IMR-90 (cell line): ENCODE results near the gene SPAG4. TPM values are rescaled to one million over a fixed set of nuclear protein-coding genes. Genes with fewer than 3 reads are reported as not detected.

Source experiments
- ATAC-seq: fragments of 200-7000 bp; cut with Tn5 transposase; 2 replicates; pipeline ENCODE4 v1.9.1; 2020; ENCODE audit warnings: low read depth, mild to moderate bottlenecking, moderate library complexity
- BruUV-seq: library from RNA; stranded (reverse); fragments of 400-500 nt; replicated peaks from 2 replicates; lab custom pipeline; 2021; lab: Mats Ljungman, UMichigan
- CTCF ChIA-PET: fragments of 300-600 bp; formaldehyde crosslinking; extraction: SDS; loops from one replicate; lab custom pipeline; 2021; ENCODE audit warnings: antibody characterized with exemption; lab: Yijun Ruan, JAX
- POLR2A ChIA-PET: fragments of 300-600 bp; sonication (Branson Sonifier 250); formaldehyde crosslinking; loops from one replicate; lab custom pipeline; 2022; ENCODE audit warnings: antibody characterized with exemption; ENCODE audit not compliant: unreplicated experiment; lab: Charles Lee
- DNase-seq: peaks from one replicate; pipeline ENCODE4 v3.0.0; 2013
- H2AFZ ChIP-seq: replicated peaks from 2 replicates; pipeline ENCODE3; 2013; ENCODE audit warnings: low read length, mild to moderate bottlenecking; ENCODE audit not compliant: poor library complexity
- H2AK5ac ChIP-seq: 2 replicates; pipeline ENCODE4 v1.6.1; 2013; ENCODE audit warnings: low read depth, low read length, inconsistent platforms
- H2AK9ac ChIP-seq: replicated peaks from 2 replicates; pipeline ENCODE3; 2013; ENCODE audit warnings: mild to moderate bottlenecking, low read depth, low read length, moderate library complexity; ENCODE audit not compliant: poor library complexity
- H2BK120ac ChIP-seq: 2 replicates; pipeline ENCODE4 v1.6.1; 2013; ENCODE audit warnings: low read depth, low read length, inconsistent platforms
- H2BK15ac ChIP-seq: 3 replicates; pipeline ENCODE4 v1.6.1; 2013; ENCODE audit warnings: low read depth, low read length, inconsistent platforms
- H2BK20ac ChIP-seq: 2 replicates; pipeline ENCODE4 v1.6.1; 2013; ENCODE audit warnings: low read depth, mild to moderate bottlenecking, inconsistent platforms, low read length, moderate library complexity
- H2BK5ac ChIP-seq: 2 replicates; pipeline ENCODE4 v1.6.1; 2013; ENCODE audit warnings: mild to moderate bottlenecking, low read depth, low read length, inconsistent platforms; ENCODE audit not compliant: poor library complexity, severe bottlenecking
- H3K14ac ChIP-seq: replicated peaks from 2 replicates; pipeline ENCODE4 v1.6.1; 2013; ENCODE audit warnings: low read depth, low read length, inconsistent platforms
- H3K18ac ChIP-seq: 2 replicates; pipeline ENCODE4 v1.6.1; 2013; ENCODE audit warnings: low read depth, low read length, control low read depth
- H3K23ac ChIP-seq: 2 replicates; pipeline ENCODE4 v1.6.1; 2013; ENCODE audit warnings: low read depth, low read length, inconsistent platforms
- H3K27ac ChIP-seq: 2 replicates; pipeline ENCODE4 v1.5.1; 2013; ENCODE audit warnings: mild to moderate bottlenecking, control low read depth, low read length; ENCODE audit not compliant: insufficient read depth
- H3K27me3 ChIP-seq: 2 replicates; pipeline ENCODE4 v1.6.1; 2013; ENCODE audit warnings: low read length; ENCODE audit not compliant: control insufficient read depth, insufficient read depth
- H3K36me3 ChIP-seq: 2 replicates; pipeline ENCODE4 v1.6.1; 2013; ENCODE audit warnings: low read length, mixed read lengths; ENCODE audit not compliant: control insufficient read depth, insufficient read depth
- H3K4ac ChIP-seq: 2 replicates; pipeline ENCODE4 v1.6.1; 2013; ENCODE audit warnings: low read depth, low read length, inconsistent platforms
- H3K4me1 ChIP-seq: 2 replicates; pipeline ENCODE4 v1.6.1; 2013; ENCODE audit warnings: low read length, mixed read lengths; ENCODE audit not compliant: control insufficient read depth, insufficient read depth
- H3K4me2 ChIP-seq: 2 replicates; pipeline ENCODE4 v1.6.1; 2013; ENCODE audit warnings: low read depth, mild to moderate bottlenecking, control low read depth, low read length, moderate library complexity
- H3K4me3 ChIP-seq: 2 replicates; pipeline ENCODE4 v1.5.1; 2013; ENCODE audit warnings: low read depth, mild to moderate bottlenecking, control low read depth, low read length, moderate library complexity; ENCODE audit not compliant: insufficient read depth
- H3K56ac ChIP-seq: 2 replicates; pipeline ENCODE4 v1.6.1; 2013; ENCODE audit warnings: low read length, inconsistent platforms; ENCODE audit not compliant: insufficient read depth; ENCODE audit errors: extremely low read depth
- H3K79me1 ChIP-seq, 2 experiments: 2 replicates each; pipeline ENCODE4 v1.6.1; 2013; ENCODE audit warnings: low read length in 2 of 2, inconsistent platforms in 1 of 2, low read depth in 1 of 2
- H3K9ac ChIP-seq: 2 replicates; pipeline ENCODE4 v1.6.1; 2013; ENCODE audit warnings: low read depth, low read length, control low read depth
- H3K9me1 ChIP-seq: 2 replicates; pipeline ENCODE4 v1.6.1; 2013; ENCODE audit warnings: low read length, inconsistent platforms; ENCODE audit not compliant: insufficient read depth
- H3K9me3 ChIP-seq: 2 replicates; pipeline ENCODE4 v1.6.1; 2013; ENCODE audit warnings: low read length; ENCODE audit not compliant: control insufficient read depth, insufficient read depth
- H4K20me1 ChIP-seq: 2 replicates; pipeline ENCODE4 v1.6.1; 2013; ENCODE audit warnings: low read length, inconsistent platforms; ENCODE audit not compliant: insufficient read depth
- H4K5ac ChIP-seq: 2 replicates; pipeline ENCODE4 v1.6.1; 2013; ENCODE audit warnings: mild to moderate bottlenecking, low read depth, low read length, control low read depth
- H4K8ac ChIP-seq, 2 experiments: 2 replicates each; pipeline ENCODE4 v1.6.1; 2013; ENCODE audit warnings: low read depth in 2 of 2, low read length in 2 of 2, control low read depth in 1 of 2, inconsistent platforms in 1 of 2
- H4K91ac ChIP-seq: 2 replicates; pipeline ENCODE4 v1.6.1; 2013; ENCODE audit warnings: low read depth, low read length, inconsistent platforms; ENCODE audit not compliant: insufficient read depth
- BHLHE40 ChIP-seq: fragments of 150-350 bp; IDR thresholded peaks from 2 replicates; pipeline ENCODE4 v1.6.1; 2016; ENCODE audit warnings: mild to moderate bottlenecking, low read depth, low read length
- CTCF ChIP-seq: conservative IDR thresholded peaks from 2 replicates; pipeline ENCODE4 v1.5.1; 2012; ENCODE audit warnings: mild to moderate bottlenecking, low read depth, low read length, improper control_type of control experiment
- FOS ChIP-seq: fragments of 150-350 bp; IDR thresholded peaks from 2 replicates; pipeline ENCODE4 v1.6.1; 2016; ENCODE audit warnings: low read depth, low read length
- MAFK ChIP-seq: IDR thresholded peaks from 2 replicates; pipeline ENCODE4 v1.6.1; 2012; ENCODE audit warnings: low read depth, low read length, improper control_type of control experiment
- MAZ ChIP-seq: IDR thresholded peaks from 2 replicates; pipeline ENCODE4 v1.6.1; 2012; ENCODE audit warnings: low read depth, mild to moderate bottlenecking, low read length, improper control_type of control experiment, moderate library complexity, borderline replicate concordance
- MXI1 ChIP-seq: IDR thresholded peaks from 2 replicates; pipeline ENCODE4 v1.6.1; 2012; ENCODE audit warnings: low read depth, mild to moderate bottlenecking, low read length, moderate library complexity, borderline replicate concordance
- RAD21 ChIP-seq: IDR thresholded peaks from 2 replicates; pipeline ENCODE4 v1.6.1; 2012; ENCODE audit warnings: low read length, improper control_type of control experiment
- SMC3 ChIP-seq: fragments of 150-350 bp; IDR thresholded peaks from 2 replicates; pipeline ENCODE4 v1.6.1; 2016; ENCODE audit warnings: low read depth, mild to moderate bottlenecking, antibody characterized with exemption, low read length, moderate library complexity
- WGBS, 2 experiments: methylation state at CpG; one replicate each; pipeline versions ENCODE4 v1.1.5 to v1.1.7; 2013; ENCODE audit warnings: missing lambda C conversion rate in 2 of 2; ENCODE audit not compliant: insufficient read length in 1 of 2; ENCODE audit errors: extremely low coverage in 2 of 2; 5-methylcytosine and 5-hydroxymethylcytosine counted together
- dilution Hi-C: fragments of 300-500 bp; cut with HindIII; formaldehyde crosslinking; loops from one replicate; pipeline ENCODE4 v1.14.3; 2018; ENCODE audit warnings: low sequenced_read_pairs; ENCODE audit not compliant: unreplicated experiment
- in situ Hi-C: fragments of 300-500 bp; cut with MboI; formaldehyde crosslinking; loops from 3 replicates; pipeline ENCODE4 v1.14.3; 2019; ENCODE audit warnings: low sequenced_read_pairs, inconsistent platforms, mixed read lengths
- intact Hi-C: fragments of 100-400 bp; cut with micrococcal nuclease; formaldehyde crosslinking; loops from 2 replicates; pipeline ENCODE4 v1.10.0; 2022
- polyA plus RNA-seq, 3 experiments: library from polyadenylated mRNA; depleted of rRNA; stranded (reverse); fragments of >200 nt; gene quantifications; 2 replicates each; pipeline ENCODE4 v1.2.3, GENCODE V29; 2012; ENCODE audit warnings: low replicate concordance in 1 of 3
- total RNA-seq: library from RNA; depleted of rRNA; stranded (reverse); fragments of >200 nt; gene quantifications from 2 replicates; pipeline ENCODE4 v1.2.3, GENCODE V29; 2012
- TF ChIP-seq, protein P1 (sequence below): fragments of 150-350 bp; IDR thresholded peaks from 2 replicates; pipeline ENCODE4 v1.6.1; 2016; ENCODE audit warnings: low read depth, mild to moderate bottlenecking, low read length, moderate library complexity, borderline replicate concordance

The SPAG4 gene
- total and polyA plus RNA-seq, 2 of the 4 experiments (the other 2 are of a cell fraction): 1.8 to 5.5 TPM

DNA sequence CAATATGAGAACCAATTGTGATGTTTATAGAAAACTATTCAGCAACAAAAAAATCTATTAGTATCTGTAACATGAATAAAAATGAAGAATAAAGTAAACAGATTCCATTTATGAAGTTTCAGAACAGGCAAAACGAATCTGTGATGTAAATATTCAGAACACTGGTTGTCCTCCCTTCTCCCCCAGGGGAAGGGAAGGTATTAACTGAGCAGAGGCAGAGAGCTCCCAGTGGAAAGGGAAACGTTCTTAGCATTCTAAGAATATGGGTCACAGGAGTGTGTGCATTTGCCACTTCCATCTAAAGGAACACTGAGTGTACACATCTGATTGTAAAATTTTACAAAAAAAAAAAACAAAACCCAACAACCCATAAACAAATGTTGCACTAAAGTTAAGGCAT lies 23.1 kb downstream of the SPAG4 start:
- Histone ChIP-seq H2AK9ac (no peak overlapping the region), H3K56ac (no peak overlapping the region), H3K27ac (no peak overlapping the region), H3K9ac (no peak overlapping the region), H4K20me1 (peaks cover 84% of the 10 kb centered on the region), H2AK5ac (no peak overlapping the region), H3K9me3 (no peaks in the 10 kb centered on the region), H3K18ac (no peak overlapping the region), H3K14ac (no peak overlapping the region; the same call in 1 of the 2 replicates), H2AFZ (no peak overlapping the region), H3K23ac (no peak overlapping the region), H3K27me3 (no peaks in the 10 kb centered on the region), H2BK20ac (no peak overlapping the region), H3K36me3 (no peaks in the 10 kb centered on the region), H4K91ac (no peak overlapping the region), H3K4me1 (peaks cover 11% of the 10 kb centered on the region), H3K79me1 (peaks cover 54 to 94% of the 10 kb centered on the region in 2 experiments), H3K4me2 (no peak overlapping the region), H3K4me3 (no peak overlapping the region), H4K8ac (no peak overlapping the region), H4K5ac (no peak overlapping the region), H2BK120ac (no peak overlapping the region), H2BK15ac (no peak overlapping the region), H2BK5ac (no peak overlapping the region), H3K9me1 (peaks cover 32% of the 10 kb centered on the region), H3K4ac (no peak overlapping the region)
- TF ChIP-seq RAD21 (no peak), BHLHE40 (no peak), SMC3 (no peak), FOS (no peak), CTCF (no peak), MAZ (no peak), MAFK (no peak), MXI1 (no peak)
- TF ChIP-seq, protein P1, sequence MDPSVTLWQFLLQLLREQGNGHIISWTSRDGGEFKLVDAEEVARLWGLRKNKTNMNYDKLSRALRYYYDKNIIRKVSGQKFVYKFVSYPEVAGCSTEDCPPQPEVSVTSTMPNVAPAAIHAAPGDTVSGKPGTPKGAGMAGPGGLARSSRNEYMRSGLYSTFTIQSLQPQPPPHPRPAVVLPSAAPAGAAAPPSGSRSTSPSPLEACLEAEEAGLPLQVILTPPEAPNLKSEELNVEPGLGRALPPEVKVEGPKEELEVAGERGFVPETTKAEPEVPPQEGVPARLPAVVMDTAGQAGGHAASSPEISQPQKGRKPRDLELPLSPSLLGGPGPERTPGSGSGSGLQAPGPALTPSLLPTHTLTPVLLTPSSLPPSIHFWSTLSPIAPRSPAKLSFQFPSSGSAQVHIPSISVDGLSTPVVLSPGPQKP: no peak
- intact Hi-C loops: loop anchor here (1.0 kb wide), 1 partner anchor 14 kb away; no protein-coding TSS in a partner anchor
- no CpG with 5 or more reads among the region's 2 CpGs for WGBS, 2 experiments
- dilution Hi-C loops: no loop called here
- BruUV-seq: no TSS peak
- no peak for DNase-seq
- in situ Hi-C loops: no loop called here
- ChIA-PET CTCF (interaction anchor here (1.5 kb wide), 1 partner anchor 20 kb away, joined by 3 read pairs; no protein-coding TSS in a partner anchor), POLR2A (no interaction called here)
- peak; percentile 24; the same call in 1 of the 2 replicates for ATAC-seq
